NCI-H128 (cell line): ENCODE measurements around the gene TMEM220.

Experiments used
- DNase-seq: peaks from one replicate; lab custom pipeline; 2025; ENCODE audit not compliant: unreplicated experiment; lab: John Stamatoyannopoulos, UW

TMEM220 gene

GRCh38 chr17:10673312-10673711 is 56.5 kb downstream of the TMEM220 start:
- DNase-seq: no peak

- DNase-seq: no peak
These were observed 61.0 kb downstream of the TMEM220 start for GRCh38 chr17:10668775-10669174.

GRCh38 chr17:10666906-10667305 is 62.9 kb downstream of the TMEM220 start:
- no peak for DNase-seq

GRCh38 chr17:10664571-10664970 is 65.3 kb downstream of the TMEM220 start:
- DNase-seq: no peak
